GM10248 (cell line): ENCODE data around the gene RXFP4.

ENCODE experiments used
- CTCF ChIA-PET: fragments of 300-600 bp; sonication (Branson Sonifier 250); formaldehyde crosslinking; extraction: SDS; loops from one replicate; lab custom pipeline; 2021; ENCODE audit warnings: antibody characterized with exemption; lab: Yijun Ruan, JAX
- POLR2A ChIA-PET: fragments of 350-650 bp; sonication (Branson Sonifier 250); formaldehyde crosslinking; extraction: SDS; loops from one replicate; lab custom pipeline; 2020; ENCODE audit warnings: antibody characterized with exemption; lab: Yijun Ruan, JAX
- DNase-seq: peaks from one replicate; pipeline ENCODE4 v3.0.0; 2012; ENCODE audit errors: extremely low spot score
- TF ChIP-seq, protein P1 (sequence below): IDR thresholded peaks from 2 replicates; pipeline ENCODE4 v1.5.1; 2012; ENCODE audit warnings: mild to moderate bottlenecking, low read depth; ENCODE audit errors: extremely low read depth, missing control alignments, control extremely low read depth

RXFP4 gene

DNA sequence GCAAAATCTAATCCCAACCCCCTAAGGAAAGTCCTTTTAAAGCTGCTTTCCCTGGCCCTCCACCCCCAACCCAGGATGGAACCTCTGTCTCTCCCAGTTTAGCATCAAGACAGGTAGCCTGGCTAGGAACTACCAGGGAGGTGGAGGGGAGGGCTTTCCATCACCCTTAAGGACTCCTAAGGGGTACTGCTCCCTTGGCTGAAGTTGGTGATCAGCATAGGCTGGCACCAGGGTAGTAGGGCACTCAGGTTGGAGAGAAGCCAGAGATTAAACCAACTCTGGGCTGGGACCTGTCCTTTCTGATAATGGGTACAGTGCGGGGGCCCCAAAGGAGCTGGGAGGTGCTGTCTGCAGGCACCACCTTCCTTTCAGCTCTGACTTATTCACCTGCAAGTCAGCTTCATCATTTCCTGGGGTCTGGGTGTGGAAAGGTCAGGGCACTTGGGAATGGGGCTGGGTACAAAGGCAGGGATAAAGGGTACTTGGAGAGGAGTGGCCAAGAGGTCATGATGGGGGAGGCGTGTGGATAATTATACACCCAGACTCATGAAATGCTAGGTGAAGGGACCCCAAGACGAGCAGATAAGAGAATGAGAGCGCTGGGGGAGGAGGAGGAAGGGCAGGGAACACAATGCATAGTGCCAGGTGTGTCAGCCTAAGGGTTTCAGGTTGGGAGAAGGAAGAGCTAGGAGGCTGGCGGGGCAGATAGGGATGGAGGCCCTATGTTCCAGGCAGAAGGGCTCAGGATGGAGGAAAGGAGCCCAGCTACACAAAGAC, 35.7 kb downstream of the RXFP4 start:
- ChIA-PET POLR2A (interaction anchor here (0.5 to 1.5 kb wide), 5 partner anchors 31 to 300 kb away, joined by 3 to 6 read pairs (median 4); no protein-coding TSS in a partner anchor), CTCF (interaction anchor here (0.9 to 19.5 kb wide), 12 partner anchors 9 to 726 kb away, joined by 3 to 215 read pairs (median 4); partner anchors contain the start of gene KHDC4)
- DNase-seq = no peak
- TF ChIP-seq, protein P1, sequence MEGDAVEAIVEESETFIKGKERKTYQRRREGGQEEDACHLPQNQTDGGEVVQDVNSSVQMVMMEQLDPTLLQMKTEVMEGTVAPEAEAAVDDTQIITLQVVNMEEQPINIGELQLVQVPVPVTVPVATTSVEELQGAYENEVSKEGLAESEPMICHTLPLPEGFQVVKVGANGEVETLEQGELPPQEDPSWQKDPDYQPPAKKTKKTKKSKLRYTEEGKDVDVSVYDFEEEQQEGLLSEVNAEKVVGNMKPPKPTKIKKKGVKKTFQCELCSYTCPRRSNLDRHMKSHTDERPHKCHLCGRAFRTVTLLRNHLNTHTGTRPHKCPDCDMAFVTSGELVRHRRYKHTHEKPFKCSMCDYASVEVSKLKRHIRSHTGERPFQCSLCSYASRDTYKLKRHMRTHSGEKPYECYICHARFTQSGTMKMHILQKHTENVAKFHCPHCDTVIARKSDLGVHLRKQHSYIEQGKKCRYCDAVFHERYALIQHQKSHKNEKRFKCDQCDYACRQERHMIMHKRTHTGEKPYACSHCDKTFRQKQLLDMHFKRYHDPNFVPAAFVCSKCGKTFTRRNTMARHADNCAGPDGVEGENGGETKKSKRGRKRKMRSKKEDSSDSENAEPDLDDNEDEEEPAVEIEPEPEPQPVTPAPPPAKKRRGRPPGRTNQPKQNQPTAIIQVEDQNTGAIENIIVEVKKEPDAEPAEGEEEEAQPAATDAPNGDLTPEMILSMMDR = no peak

DNA sequence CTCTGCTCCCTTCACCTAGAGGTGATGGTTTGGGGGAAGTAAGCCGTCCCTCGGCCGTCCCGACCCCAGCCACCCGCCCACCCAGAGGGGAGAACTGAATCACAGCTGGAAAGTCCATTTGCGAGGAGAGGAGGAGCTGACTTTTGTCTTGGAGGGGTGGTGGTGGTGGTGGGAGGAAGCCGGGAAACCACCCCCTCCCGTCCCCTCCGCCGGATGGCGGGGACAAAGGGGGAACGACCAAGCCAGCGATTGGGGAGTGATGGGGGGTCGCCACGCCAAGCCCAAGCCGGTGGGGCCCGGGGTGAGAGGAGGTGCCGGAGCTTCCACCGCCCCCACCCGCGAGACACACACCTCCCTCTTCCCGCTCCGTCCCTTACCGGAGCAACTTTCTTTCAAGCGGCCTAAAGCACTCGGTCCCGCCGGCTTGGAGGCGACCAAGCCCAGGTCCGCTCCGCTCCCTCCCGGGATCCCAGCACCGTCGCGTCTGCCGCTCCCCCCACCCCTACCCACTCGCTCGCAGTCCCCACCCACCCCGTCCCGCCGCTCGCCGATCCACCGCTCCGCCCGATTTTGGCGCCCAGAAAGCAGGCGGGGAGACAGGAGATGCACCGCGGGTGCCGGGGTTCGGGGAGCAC, 36.4 kb downstream of the RXFP4 start:
- TF ChIP-seq, protein P1 = no peak
- DNase-seq = peak; percentile 68
- POLR2A ChIA-PET = interaction anchor here (0.6 to 1.5 kb wide), 5 partner anchors 32 to 238 kb away, joined by 3 to 6 read pairs (median 4); no protein-coding TSS in a partner anchor
- CTCF ChIA-PET = interaction anchor here (0.7 to 19.5 kb wide), 12 partner anchors 10 to 727 kb away, joined by 3 to 215 read pairs (median 4); partner anchors contain the start of gene KHDC4

DNA sequence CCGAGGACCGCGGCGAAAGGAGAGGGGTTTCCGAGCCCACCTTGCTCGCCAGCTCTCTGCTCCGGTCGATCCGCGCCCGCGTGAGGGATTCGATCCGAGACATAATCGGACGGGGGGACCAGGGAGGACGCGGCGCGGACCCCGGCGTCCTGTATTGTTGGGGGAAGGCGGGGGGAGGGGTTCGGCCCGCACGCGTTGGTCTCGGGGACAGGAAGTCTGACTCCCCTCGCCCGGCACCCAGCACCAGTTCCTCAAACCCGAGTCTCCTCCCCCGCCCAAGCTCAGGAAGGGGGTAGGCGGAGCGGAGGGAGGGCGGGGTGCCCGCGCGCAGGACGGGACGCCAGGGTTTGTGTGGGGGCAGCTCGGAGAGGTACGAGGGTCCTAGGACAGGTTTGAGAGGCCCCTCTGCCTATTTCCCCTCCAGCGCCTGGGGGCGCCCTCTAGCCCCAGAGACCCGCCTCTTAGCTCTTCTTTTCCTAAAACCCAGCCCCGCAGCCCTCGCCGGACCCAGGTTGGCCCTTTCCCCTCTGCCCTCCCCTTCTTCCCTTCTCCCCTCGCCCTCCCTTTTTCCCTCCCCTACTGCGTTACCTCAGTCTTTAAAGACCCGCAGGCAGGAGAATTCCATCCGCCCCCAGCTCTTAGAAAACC, 37.0 kb downstream of the RXFP4 start, which contains the start of gene ARHGEF2:
Gene ARHGEF2, minus strand, starts transcription at position 223 of the 648 bp plus-strand sequence. Its CDS starts 120 bp downstream, at position 103.
- DNase-seq = peak; percentile 90
- CTCF ChIA-PET = interaction anchor here (0.6 to 19.5 kb wide), 9 partner anchors 8 to 247 kb away, joined by 3 to 215 read pairs (median 6); no protein-coding TSS in a partner anchor
- TF ChIP-seq, protein P1 = peak; percentile 33
- POLR2A ChIA-PET = interaction anchor here (0.6 to 1.3 kb wide), 5 partner anchors 8 to 322 kb away, joined by 3 to 6 read pairs (median 4); no protein-coding TSS in a partner anchor

DNA sequence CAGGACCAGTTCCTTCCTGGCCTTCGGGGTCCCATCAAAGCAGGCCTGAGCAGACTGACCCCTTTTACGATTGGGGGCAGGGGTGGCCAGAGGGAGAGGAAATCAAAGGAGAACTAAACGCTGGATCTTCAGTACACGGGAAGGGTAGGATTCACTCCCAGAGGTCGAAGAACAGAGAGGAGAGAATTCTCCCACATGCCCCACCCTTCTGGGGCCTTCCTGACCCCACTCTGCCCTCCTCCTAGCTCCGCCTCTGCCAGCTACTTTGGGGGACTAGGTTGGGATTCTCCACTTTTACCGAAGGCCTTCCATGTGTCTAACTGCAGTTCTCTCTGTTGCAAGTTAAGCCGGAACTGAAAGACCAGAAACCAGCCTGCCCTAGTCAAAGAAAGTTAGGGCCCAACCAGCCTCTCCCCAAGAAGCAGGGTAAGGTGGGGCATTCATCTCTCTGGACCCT, 37.6 kb downstream of the RXFP4 start:
- no peak for DNase-seq
- TF ChIP-seq, protein P1 = no peak
- ChIA-PET CTCF (interaction anchor here (0.6 to 19.5 kb wide), 6 partner anchors 9 to 246 kb away, joined by 3 to 215 read pairs (median 20); no protein-coding TSS in a partner anchor), POLR2A (interaction anchor here (0.6 to 1.3 kb wide), 4 partner anchors 9 to 321 kb away, joined by 3 to 4 read pairs (median 4); no protein-coding TSS in a partner anchor)

DNA sequence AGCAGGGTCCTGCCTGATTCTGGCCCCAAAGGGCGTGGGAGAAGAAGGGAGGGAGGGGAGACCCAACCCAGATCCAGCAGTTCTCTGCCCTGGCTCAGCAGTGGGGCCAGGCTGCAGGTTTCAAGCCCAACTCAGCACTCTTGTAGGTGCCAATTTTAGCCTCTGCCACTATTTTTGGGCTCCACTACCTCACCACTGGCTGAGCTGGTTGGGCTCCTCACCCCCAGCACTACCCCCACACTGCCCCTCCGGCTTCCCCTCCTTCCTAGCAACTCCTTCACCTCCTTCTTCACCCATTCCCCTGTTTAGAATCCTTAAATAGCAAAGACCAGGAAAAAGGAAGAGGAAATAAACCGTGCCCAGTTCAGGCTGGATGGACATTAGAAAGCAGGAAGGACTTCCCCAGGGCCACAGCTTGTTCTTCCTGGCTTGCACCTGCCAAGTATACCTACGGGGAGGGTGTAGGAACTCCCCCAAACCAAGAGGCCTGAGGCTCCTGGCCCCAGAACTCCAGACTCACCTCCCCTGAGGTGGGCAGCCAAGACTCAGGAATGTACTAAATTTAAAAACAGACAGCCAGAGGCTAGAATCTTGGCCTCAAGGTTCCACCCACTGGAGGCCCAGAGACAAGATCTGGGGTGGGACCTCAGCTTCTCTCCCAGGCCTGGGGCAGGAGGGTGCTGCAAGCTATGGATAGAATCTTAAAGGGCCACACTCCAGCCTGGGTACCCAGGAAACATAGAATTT, 38.3 kb downstream of the RXFP4 start:
- DNase-seq = no peak
- POLR2A ChIA-PET = interaction anchor here (0.5 to 1.1 kb wide), 2 partner anchors 9 to 147 kb away, joined by 4 to 6 read pairs; no protein-coding TSS in a partner anchor

More for the DNA sequence above, 38.3 kb downstream of the RXFP4 start:
- TF ChIP-seq, protein P1 = no peak
- CTCF ChIA-PET = interaction anchor here (1.2 to 19.5 kb wide), 6 partner anchors 13 to 55 kb away, joined by 3 to 215 read pairs (median 38); no protein-coding TSS in a partner anchor
